Endothelial cell of umbilical vein (primary cell): Measurements from ENCODE around the gene NUDT15. TPM values are rescaled to one million over a fixed set of nuclear protein-coding genes. Genes with fewer than 3 reads are reported as not detected.
A peak's percentile ranks its signal among the peaks of the same experiment; 100 is the strongest.

ENCODE experiments used
- BruUV-seq: library from RNA; stranded (reverse); fragments of 400-500 nt; replicated peaks from 2 replicates; lab custom pipeline; 2021; lab: Mats Ljungman, UMichigan
- CTCF ChIA-PET: fragments of 300-600, 350-600 bp; sonication (Branson Sonifier 250); formaldehyde crosslinking; loops from one replicate; lab custom pipeline; 2021; ENCODE audit warnings: antibody characterized with exemption, inconsistent platforms; lab: Charles Lee
- POLR2A ChIA-PET: fragments of 300-600, 350-600 bp; sonication (Branson Sonifier 250); formaldehyde crosslinking; loops from one replicate; lab custom pipeline; 2021; ENCODE audit warnings: antibody characterized with exemption, inconsistent platforms; lab: Charles Lee
- DNase-seq: peaks from one replicate; pipeline ENCODE4 v3.0.0-alpha.2; 2011; ENCODE audit warnings: low read depth, low spot score
- FAIRE-seq: peaks from 2 replicates; lab custom pipeline; 2011; peaks lifted over from hg19 to GRCh38; lab: Jason Lieb, UNC
- H2AFZ ChIP-seq: 2 replicates; pipeline ENCODE4 v1.6.0; 2012; ENCODE audit warnings: low read depth, low read length, control low read depth, inconsistent platforms
- H3K27ac ChIP-seq: 2 replicates; pipeline ENCODE4 v1.5.1; 2011; ENCODE audit warnings: low read depth, mild to moderate bottlenecking, control low read depth, low read length, moderate library complexity; ENCODE audit not compliant: insufficient read depth
- H3K27me3 ChIP-seq, 2 experiments: 2 replicates each; pipeline versions ENCODE4 v1.6.0 to v1.6.1; 2011; ENCODE audit warnings: low read length in 2 of 2, mixed read lengths in 1 of 2; ENCODE audit not compliant: control insufficient read depth in 2 of 2, insufficient read depth in 2 of 2
- H3K36me3 ChIP-seq, 2 experiments: 2 replicates in 1 of 2; 3 replicates in 1 of 2; pipeline ENCODE4 v1.5.1; 2011; ENCODE audit warnings: low read length in 2 of 2, mild to moderate bottlenecking in 1 of 2, moderate library complexity in 1 of 2; ENCODE audit not compliant: control insufficient read depth in 2 of 2, insufficient read depth in 2 of 2; ENCODE audit errors: extremely low read depth in 1 of 2
- H3K4me1 ChIP-seq: 3 replicates; pipeline ENCODE4 v1.5.1; 2011; ENCODE audit warnings: mild to moderate bottlenecking, low read length; ENCODE audit not compliant: control insufficient read depth, insufficient read depth; ENCODE audit errors: extremely low read depth
- H3K4me2 ChIP-seq: 2 replicates; pipeline ENCODE4 v1.6.1; 2011; ENCODE audit warnings: low read length, control low read depth, mixed read lengths; ENCODE audit not compliant: insufficient read depth
- H3K4me3 ChIP-seq, 3 experiments: fragments of 200-600 bp in 1 of 3; sonication (generic), shearing (Covaris generic) in 1 of 3; replicated peaks in 1 of 3; 2 replicates each; pipeline ENCODE4 v1.5.1; 2011 to 2016; ENCODE audit warnings: control low read depth in 3 of 3, low read length in 3 of 3, mild to moderate bottlenecking in 2 of 3, inconsistent platforms in 1 of 3, low read depth in 1 of 3, moderate library complexity in 1 of 3; ENCODE audit not compliant: insufficient read depth in 1 of 3
- H3K79me2 ChIP-seq: 2 replicates; pipeline ENCODE4 v1.6.0; 2012; ENCODE audit warnings: low read length, inconsistent platforms; ENCODE audit not compliant: control insufficient read depth, insufficient read depth
- H3K9ac ChIP-seq: replicated peaks from 2 replicates; pipeline ENCODE3; 2011; ENCODE audit warnings: low read length, control low read depth; ENCODE audit not compliant: insufficient read depth; ENCODE audit errors: extremely low read depth
- H3K9me1 ChIP-seq: replicated peaks from 3 replicates; pipeline ENCODE4 v1.6.0; 2011; ENCODE audit warnings: mild to moderate bottlenecking, low read length; ENCODE audit not compliant: control insufficient read depth, insufficient read depth; ENCODE audit errors: extremely low read depth
- H3K9me3 ChIP-seq: replicated peaks from 2 replicates; pipeline ENCODE4 v1.5.1; 2012; ENCODE audit warnings: low read length, inconsistent platforms; ENCODE audit not compliant: control insufficient read depth, insufficient read depth
- H4K20me1 ChIP-seq: replicated peaks from 2 replicates; pipeline ENCODE3; 2011; ENCODE audit warnings: mild to moderate bottlenecking, low read length; ENCODE audit not compliant: control insufficient read depth, insufficient read depth; ENCODE audit errors: extremely low read depth
- EZH2 ChIP-seq: IDR thresholded peaks from 2 replicates; pipeline ENCODE4 v1.6.1; 2012; ENCODE audit warnings: borderline replicate concordance, low read depth, mild to moderate bottlenecking, moderate library complexity, low read length, inconsistent platforms; ENCODE audit not compliant: severe bottlenecking
- FOS ChIP-seq: IDR thresholded peaks from 2 replicates; pipeline ENCODE4 v1.6.1; 2011; ENCODE audit warnings: mild to moderate bottlenecking, low read length, moderate library complexity, borderline replicate concordance; ENCODE audit not compliant: insufficient read depth
- GATA2 ChIP-seq: IDR thresholded peaks from 2 replicates; pipeline ENCODE4 v1.7.0; 2011; ENCODE audit warnings: low read depth, mild to moderate bottlenecking, moderate library complexity, mixed read lengths, low read length; ENCODE audit not compliant: insufficient read length, insufficient read depth
- JUN ChIP-seq: IDR thresholded peaks from 2 replicates; pipeline ENCODE4 v1.6.1; 2011; ENCODE audit warnings: borderline replicate concordance, low read depth; ENCODE audit not compliant: insufficient read length, insufficient read depth
- MAX ChIP-seq: IDR thresholded peaks from 2 replicates; pipeline ENCODE4 v1.6.1; 2011; ENCODE audit not compliant: insufficient read depth, insufficient read length
- MYC ChIP-seq: IDR thresholded peaks from one replicate; pipeline ENCODE4 v1.6.1; 2011; ENCODE audit warnings: mild to moderate bottlenecking, low read depth, low read length
- POLR2A ChIP-seq: IDR thresholded peaks from 2 replicates; pipeline ENCODE4 v1.6.1; 2012; ENCODE audit warnings: low read depth, mild to moderate bottlenecking, control low read depth, low read length
- POLR2AphosphoS5 ChIP-seq: IDR thresholded peaks from 2 replicates; pipeline ENCODE4 v1.6.1; 2012; ENCODE audit warnings: low read depth, mild to moderate bottlenecking, control low read depth, low read length, moderate library complexity; ENCODE audit not compliant: insufficient read depth
- dilution Hi-C: fragments of 300-500 bp; cut with MboI; formaldehyde crosslinking; loops from one replicate; pipeline ENCODE4 v1.15.0; 2019; ENCODE audit warnings: low sequenced_read_pairs; ENCODE audit not compliant: extremely low pct_ligation_motif_present
- intact Hi-C: fragments of 100-400 bp; cut with micrococcal nuclease; formaldehyde crosslinking; loops from one replicate; pipeline ENCODE4 v1.10.0; 2022
- polyA plus RNA-seq, 4 experiments: library from polyadenylated mRNA; depleted of rRNA in 3 of 4; stranded (reverse) in 3 of 4; unstranded in 1 of 4; fragments of >200 nt; gene quantifications; 2 replicates each; pipeline versions ENCODE4 v1.2.1 to v1.2.3, GENCODE V29; 2011 to 2012; ENCODE audit warnings: missing spikeins in 1 of 4
- total RNA-seq: library from RNA; stranded (reverse); gene quantifications from 2 replicates; pipeline ENCODE4 v1.2.3, GENCODE V29; 2021
- TF ChIP-seq, protein P1 (sequence below), 2 donors: IDR thresholded peaks; 1 replicate in 1 of 2; 2 replicates in 1 of 2; pipeline ENCODE4 v1.5.1; 2011; ENCODE audit warnings: low read length in 2 of 2, mild to moderate bottlenecking in 2 of 2, moderate library complexity in 2 of 2, control low read depth in 1 of 2, inconsistent platforms in 1 of 2, low read depth in 1 of 2; ENCODE audit not compliant: insufficient read depth in 1 of 2; ENCODE audit errors: extremely low read depth in 1 of 2

The NUDT15 gene
- total and polyA plus RNA-seq, 2 donors (not counting 3 experiments of a cell fraction or from before 2014, with no cell fraction given), result 13.3 to 21.6 TPM

GRCh38 chr13:48072304-48072703, 34.8 kb downstream of the NUDT15 start:
- FAIRE-seq, result no peak
- POLR2A ChIA-PET, result no interaction called here
- no TSS peak for BruUV-seq
- no peaks in the 10 kb centered on the region for H3K27me3 ChIP-seq
- H3K36me3 ChIP-seq, result peaks cover 16 to 19% of the 10 kb centered on the region in 2 experiments
- CTCF ChIA-PET, result no interaction called here
- H3K4me2 ChIP-seq, result no peak overlapping the region
- TF ChIP-seq GATA2 (no peak), JUN (no peak), POLR2AphosphoS5 (no peak), EZH2 (no peak), MAX (no peak), MYC (no peak), FOS (no peak), POLR2A (no peak)
- TF ChIP-seq, protein P1, sequence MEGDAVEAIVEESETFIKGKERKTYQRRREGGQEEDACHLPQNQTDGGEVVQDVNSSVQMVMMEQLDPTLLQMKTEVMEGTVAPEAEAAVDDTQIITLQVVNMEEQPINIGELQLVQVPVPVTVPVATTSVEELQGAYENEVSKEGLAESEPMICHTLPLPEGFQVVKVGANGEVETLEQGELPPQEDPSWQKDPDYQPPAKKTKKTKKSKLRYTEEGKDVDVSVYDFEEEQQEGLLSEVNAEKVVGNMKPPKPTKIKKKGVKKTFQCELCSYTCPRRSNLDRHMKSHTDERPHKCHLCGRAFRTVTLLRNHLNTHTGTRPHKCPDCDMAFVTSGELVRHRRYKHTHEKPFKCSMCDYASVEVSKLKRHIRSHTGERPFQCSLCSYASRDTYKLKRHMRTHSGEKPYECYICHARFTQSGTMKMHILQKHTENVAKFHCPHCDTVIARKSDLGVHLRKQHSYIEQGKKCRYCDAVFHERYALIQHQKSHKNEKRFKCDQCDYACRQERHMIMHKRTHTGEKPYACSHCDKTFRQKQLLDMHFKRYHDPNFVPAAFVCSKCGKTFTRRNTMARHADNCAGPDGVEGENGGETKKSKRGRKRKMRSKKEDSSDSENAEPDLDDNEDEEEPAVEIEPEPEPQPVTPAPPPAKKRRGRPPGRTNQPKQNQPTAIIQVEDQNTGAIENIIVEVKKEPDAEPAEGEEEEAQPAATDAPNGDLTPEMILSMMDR (IDR thresholded peaks at IDR 0.05; ENCODE audit: extremely low read depth in 1 of 2, insufficient read depth in 1 of 2, low read depth in 1 of 2, low read length in 2 of 2), result no peak
- no peaks in the 10 kb centered on the region for H3K9me1 ChIP-seq
- H2AFZ ChIP-seq, result no peak overlapping the region
- no peaks in the 10 kb centered on the region for H3K79me2 ChIP-seq
- H3K4me1 ChIP-seq, result no peaks in the 10 kb centered on the region
- no peak overlapping the region for H3K4me3 ChIP-seq
- DNase-seq, result no peak
- peak overlapping the region; percentile 23 for H3K27ac ChIP-seq
- peaks cover 5% of the 10 kb centered on the region for H3K9me3 ChIP-seq
- intact Hi-C loops (no loop called here), dilution Hi-C loops (no loop called here)
- no peak overlapping the region for H3K9ac ChIP-seq
- H4K20me1 ChIP-seq, result no peaks in the 10 kb centered on the region
